Liver (tissue), 3 donors: ENCODE data around the gene MTOR.

Experiments used
- EGR1 ChIP-seq, 2 donors: IDR thresholded peaks; 2 replicates each; pipeline ENCODE4 v1.6.1; 2016 to 2018; ENCODE audit warnings: antibody characterized with exemption in 2 of 2, low read depth in 2 of 2
- FOXA1 ChIP-seq: IDR thresholded peaks from 2 replicates; pipeline ENCODE4 v1.6.1; 2016; ENCODE audit warnings: antibody characterized with exemption
- GABPA ChIP-seq, 2 donors: IDR thresholded peaks in 1 of 2; conservative IDR thresholded peaks in 1 of 2; 2 replicates each; pipeline ENCODE4 v1.6.1; 2016; ENCODE audit warnings: antibody characterized with exemption in 2 of 2, mild to moderate bottlenecking in 1 of 2, moderate library complexity in 1 of 2
- JUND ChIP-seq, 2 donors: IDR thresholded peaks; 2 replicates each; pipeline ENCODE4 v1.6.1; 2016; ENCODE audit warnings: antibody characterized with exemption in 2 of 2
- MAX ChIP-seq: IDR thresholded peaks from 2 replicates; pipeline ENCODE4 v1.6.1; 2016; ENCODE audit warnings: antibody characterized with exemption
- RAD21 ChIP-seq, 2 donors: IDR thresholded peaks; 2 replicates each; pipeline ENCODE4 v1.6.1; 2016; ENCODE audit warnings: antibody characterized with exemption in 2 of 2, mild to moderate bottlenecking in 2 of 2
- SP1 ChIP-seq: IDR thresholded peaks from 2 replicates; pipeline ENCODE4 v1.6.1; 2018; ENCODE audit warnings: antibody characterized with exemption, mild to moderate bottlenecking
- TAF1 ChIP-seq: conservative IDR thresholded peaks from 2 replicates; pipeline ENCODE4 v1.6.1; 2016; ENCODE audit warnings: antibody characterized with exemption, mild to moderate bottlenecking
- TF ChIP-seq, protein P1 (sequence below): fragments of 150-350 bp; IDR thresholded peaks from 2 replicates; pipeline ENCODE4 v1.5.1; 2017; ENCODE audit warnings: improper control_type of control experiment, low read depth, low read length; ENCODE audit not compliant: missing input control
- TF ChIP-seq, protein P2 (sequence below): IDR thresholded peaks from 2 replicates; pipeline ENCODE4 v1.6.1; 2016; ENCODE audit warnings: antibody characterized with exemption, mild to moderate bottlenecking
- TF ChIP-seq, protein P3 (sequence below): IDR thresholded peaks from 2 replicates; pipeline ENCODE4 v1.6.1; 2016; ENCODE audit warnings: antibody characterized with exemption
- donor health status: healthy.
- donor health status: healthy.

DNA sequence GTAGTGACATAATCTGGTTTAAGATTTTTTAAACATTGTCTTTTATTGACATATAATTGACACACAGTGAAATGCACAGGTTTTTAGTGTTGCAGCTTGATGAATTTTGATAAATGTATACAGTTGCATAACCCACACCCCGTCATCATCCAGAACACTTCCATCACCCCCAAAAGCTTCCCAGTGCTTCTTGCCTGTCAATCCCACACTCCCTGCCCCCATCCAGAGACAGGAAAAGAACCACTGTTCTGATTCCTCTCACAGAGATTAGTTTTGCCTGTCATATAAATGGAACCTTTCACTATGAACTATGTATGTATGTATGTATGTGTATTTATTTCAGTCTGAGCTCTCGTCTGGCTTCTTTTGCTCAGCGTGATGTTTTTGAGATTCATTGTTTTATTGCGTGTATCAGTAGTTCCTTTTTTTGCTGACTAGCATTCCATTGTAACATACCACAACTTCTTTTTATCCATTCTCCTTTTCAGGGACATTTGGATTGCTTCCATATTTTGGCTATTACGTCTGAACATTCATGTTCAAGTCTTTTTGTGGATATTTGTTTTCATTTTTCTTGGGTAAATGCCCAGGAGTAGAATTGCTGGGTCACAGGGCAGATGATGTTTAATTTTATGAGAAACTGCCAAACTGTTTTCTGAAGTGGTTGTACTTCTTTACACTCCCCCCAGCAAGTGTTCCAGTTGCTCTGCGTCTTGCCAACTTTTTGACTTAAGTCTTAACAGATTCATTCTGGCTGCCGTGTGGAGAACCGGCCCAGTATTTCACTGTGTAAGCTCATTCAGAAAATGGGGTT is 19.4 kb upstream of the MTOR start:
- TF ChIP-seq, protein P1, sequence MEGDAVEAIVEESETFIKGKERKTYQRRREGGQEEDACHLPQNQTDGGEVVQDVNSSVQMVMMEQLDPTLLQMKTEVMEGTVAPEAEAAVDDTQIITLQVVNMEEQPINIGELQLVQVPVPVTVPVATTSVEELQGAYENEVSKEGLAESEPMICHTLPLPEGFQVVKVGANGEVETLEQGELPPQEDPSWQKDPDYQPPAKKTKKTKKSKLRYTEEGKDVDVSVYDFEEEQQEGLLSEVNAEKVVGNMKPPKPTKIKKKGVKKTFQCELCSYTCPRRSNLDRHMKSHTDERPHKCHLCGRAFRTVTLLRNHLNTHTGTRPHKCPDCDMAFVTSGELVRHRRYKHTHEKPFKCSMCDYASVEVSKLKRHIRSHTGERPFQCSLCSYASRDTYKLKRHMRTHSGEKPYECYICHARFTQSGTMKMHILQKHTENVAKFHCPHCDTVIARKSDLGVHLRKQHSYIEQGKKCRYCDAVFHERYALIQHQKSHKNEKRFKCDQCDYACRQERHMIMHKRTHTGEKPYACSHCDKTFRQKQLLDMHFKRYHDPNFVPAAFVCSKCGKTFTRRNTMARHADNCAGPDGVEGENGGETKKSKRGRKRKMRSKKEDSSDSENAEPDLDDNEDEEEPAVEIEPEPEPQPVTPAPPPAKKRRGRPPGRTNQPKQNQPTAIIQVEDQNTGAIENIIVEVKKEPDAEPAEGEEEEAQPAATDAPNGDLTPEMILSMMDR, result no peak
- TF ChIP-seq SP1 (no peak), GABPA (IDR thresholded peaks at IDR 0.05 in 1 of 2, conservative IDR thresholded peaks at IDR 0.05 in 1 of 2) (no peak), EGR1 (IDR thresholded peaks at IDR 0.05; ENCODE audit: low read depth in 2 of 2) (no peak), JUND (IDR thresholded peaks at IDR 0.05) (no peak), MAX (no peak), FOXA1 (no peak), TAF1 (no peak), RAD21 (IDR thresholded peaks at IDR 0.05) (no peak)
- TF ChIP-seq, protein P2, sequence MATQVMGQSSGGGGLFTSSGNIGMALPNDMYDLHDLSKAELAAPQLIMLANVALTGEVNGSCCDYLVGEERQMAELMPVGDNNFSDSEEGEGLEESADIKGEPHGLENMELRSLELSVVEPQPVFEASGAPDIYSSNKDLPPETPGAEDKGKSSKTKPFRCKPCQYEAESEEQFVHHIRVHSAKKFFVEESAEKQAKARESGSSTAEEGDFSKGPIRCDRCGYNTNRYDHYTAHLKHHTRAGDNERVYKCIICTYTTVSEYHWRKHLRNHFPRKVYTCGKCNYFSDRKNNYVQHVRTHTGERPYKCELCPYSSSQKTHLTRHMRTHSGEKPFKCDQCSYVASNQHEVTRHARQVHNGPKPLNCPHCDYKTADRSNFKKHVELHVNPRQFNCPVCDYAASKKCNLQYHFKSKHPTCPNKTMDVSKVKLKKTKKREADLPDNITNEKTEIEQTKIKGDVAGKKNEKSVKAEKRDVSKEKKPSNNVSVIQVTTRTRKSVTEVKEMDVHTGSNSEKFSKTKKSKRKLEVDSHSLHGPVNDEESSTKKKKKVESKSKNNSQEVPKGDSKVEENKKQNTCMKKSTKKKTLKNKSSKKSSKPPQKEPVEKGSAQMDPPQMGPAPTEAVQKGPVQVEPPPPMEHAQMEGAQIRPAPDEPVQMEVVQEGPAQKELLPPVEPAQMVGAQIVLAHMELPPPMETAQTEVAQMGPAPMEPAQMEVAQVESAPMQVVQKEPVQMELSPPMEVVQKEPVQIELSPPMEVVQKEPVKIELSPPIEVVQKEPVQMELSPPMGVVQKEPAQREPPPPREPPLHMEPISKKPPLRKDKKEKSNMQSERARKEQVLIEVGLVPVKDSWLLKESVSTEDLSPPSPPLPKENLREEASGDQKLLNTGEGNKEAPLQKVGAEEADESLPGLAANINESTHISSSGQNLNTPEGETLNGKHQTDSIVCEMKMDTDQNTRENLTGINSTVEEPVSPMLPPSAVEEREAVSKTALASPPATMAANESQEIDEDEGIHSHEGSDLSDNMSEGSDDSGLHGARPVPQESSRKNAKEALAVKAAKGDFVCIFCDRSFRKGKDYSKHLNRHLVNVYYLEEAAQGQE, result no peak
- TF ChIP-seq, protein P3, sequence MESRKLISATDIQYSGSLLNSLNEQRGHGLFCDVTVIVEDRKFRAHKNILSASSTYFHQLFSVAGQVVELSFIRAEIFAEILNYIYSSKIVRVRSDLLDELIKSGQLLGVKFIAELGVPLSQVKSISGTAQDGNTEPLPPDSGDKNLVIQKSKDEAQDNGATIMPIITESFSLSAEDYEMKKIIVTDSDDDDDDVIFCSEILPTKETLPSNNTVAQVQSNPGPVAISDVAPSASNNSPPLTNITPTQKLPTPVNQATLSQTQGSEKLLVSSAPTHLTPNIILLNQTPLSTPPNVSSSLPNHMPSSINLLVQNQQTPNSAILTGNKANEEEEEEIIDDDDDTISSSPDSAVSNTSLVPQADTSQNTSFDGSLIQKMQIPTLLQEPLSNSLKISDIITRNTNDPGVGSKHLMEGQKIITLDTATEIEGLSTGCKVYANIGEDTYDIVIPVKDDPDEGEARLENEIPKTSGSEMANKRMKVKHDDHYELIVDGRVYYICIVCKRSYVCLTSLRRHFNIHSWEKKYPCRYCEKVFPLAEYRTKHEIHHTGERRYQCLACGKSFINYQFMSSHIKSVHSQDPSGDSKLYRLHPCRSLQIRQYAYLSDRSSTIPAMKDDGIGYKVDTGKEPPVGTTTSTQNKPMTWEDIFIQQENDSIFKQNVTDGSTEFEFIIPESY, result no peak
